H1 (cell line): ENCODE measurements around the gene MAP4K5. TPM values are rescaled to one million over a fixed set of nuclear protein-coding genes. Genes with fewer than 3 reads are reported as not detected.

Experiments used
- ASH2L ChIP-seq: fragments of 200-600, 300-600 bp; sonication (generic); IDR thresholded peaks from one replicate; pipeline ENCODE4 v1.7.1; 2017; ENCODE audit warnings: low read length
- BRCA1 ChIP-seq: IDR thresholded peaks from 2 replicates; pipeline ENCODE4 v1.6.1; 2012; ENCODE audit warnings: low read depth, low read length, improper control_type of control experiment
- E2F6 ChIP-seq: IDR thresholded peaks from 2 replicates; pipeline ENCODE4 v1.6.1; 2012; ENCODE audit warnings: inconsistent platforms
- HDAC6 ChIP-seq: IDR thresholded peaks from one replicate; pipeline ENCODE4 v1.7.1; 2012; ENCODE audit warnings: low read depth, mild to moderate bottlenecking, inconsistent platforms, low read length, moderate library complexity
- SRF ChIP-seq: IDR thresholded peaks from 2 replicates; pipeline ENCODE4 v1.6.1; 2011; ENCODE audit warnings: mild to moderate bottlenecking, low read depth, low read length, moderate library complexity
- polyA plus RNA-seq, 7 experiments: library from polyadenylated mRNA; depleted of rRNA in 3 of 7; stranded (reverse) in 5 of 7; unstranded in 2 of 7; fragments of >200 nt in 5 of 7; fragments of 200-250 nt in 2 of 7; gene quantifications; 1 replicate in 5 of 7; 2 replicates in 1 of 7; 4 replicates in 1 of 7; pipeline versions ENCODE4 v1.2.1 to v1.2.3, GENCODE V29; 2011 to 2013; ENCODE audit warnings: missing spikeins in 2 of 7, mixed read lengths in 2 of 7
- total RNA-seq: library from RNA; stranded (reverse); fragmentation: NEBNext Ultra II Directional; extraction: Animal tissue kit (Norgen Biotek cat#: 25700); gene quantifications from 2 replicates; pipeline ENCODE4 v1.2.1, GENCODE V29; 2021

The MAP4K5 gene
- total and polyA plus RNA-seq, 2 of the 8 experiments (the other 6 are each of a cell fraction or from before 2014, with no cell fraction given), result 7.6 to 34.5 TPM

DNA sequence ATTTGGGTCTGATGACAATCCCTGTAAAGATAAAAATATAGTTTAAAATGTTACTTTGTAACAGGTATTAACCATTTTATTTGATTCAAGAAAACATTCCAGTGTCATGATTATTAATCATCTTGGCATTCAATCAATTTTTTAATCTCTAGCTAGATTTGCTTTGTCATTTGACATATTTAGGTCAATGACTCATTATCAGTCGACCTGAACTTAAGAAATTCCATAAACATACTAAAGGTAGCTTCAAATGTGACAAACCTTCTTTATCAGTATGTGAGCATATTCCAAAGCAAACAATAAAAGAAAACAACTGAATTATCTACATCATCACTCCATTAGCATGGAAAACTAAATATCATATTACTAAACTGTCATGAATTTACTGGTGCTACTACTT is 84.9 kb downstream of the MAP4K5 start (continued):
- no peak for TF ChIP-seq SRF
- no peak for TF ChIP-seq HDAC6
- no peak for TF ChIP-seq ASH2L
- no peak for TF ChIP-seq BRCA1
- TF ChIP-seq E2F6, result no peak
